Stimulated activated CD4-positive, alpha-beta T cell treated with anti-CD3 and anti-CD28 coated beads, Interleukin-1b, Interleukin-23, amount 100 ng/mL, for 1 hour (primary cell): ENCODE data around the gene MARCHF3.
"Not testable (repeated sequence)": the region's sequence is repeated elsewhere in the genome, so short reads cannot be mapped to it uniquely, and the experiment has no call there.

Source experiments
- DNase-seq, 2 donors: peaks; one replicate each; pipeline ENCODE4 v3.0.0-alpha.2; 2020; ENCODE audit warnings: low read depth in 2 of 2

MARCHF3 gene, protein sequence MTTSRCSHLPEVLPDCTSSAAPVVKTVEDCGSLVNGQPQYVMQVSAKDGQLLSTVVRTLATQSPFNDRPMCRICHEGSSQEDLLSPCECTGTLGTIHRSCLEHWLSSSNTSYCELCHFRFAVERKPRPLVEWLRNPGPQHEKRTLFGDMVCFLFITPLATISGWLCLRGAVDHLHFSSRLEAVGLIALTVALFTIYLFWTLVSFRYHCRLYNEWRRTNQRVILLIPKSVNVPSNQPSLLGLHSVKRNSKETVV

DNA sequence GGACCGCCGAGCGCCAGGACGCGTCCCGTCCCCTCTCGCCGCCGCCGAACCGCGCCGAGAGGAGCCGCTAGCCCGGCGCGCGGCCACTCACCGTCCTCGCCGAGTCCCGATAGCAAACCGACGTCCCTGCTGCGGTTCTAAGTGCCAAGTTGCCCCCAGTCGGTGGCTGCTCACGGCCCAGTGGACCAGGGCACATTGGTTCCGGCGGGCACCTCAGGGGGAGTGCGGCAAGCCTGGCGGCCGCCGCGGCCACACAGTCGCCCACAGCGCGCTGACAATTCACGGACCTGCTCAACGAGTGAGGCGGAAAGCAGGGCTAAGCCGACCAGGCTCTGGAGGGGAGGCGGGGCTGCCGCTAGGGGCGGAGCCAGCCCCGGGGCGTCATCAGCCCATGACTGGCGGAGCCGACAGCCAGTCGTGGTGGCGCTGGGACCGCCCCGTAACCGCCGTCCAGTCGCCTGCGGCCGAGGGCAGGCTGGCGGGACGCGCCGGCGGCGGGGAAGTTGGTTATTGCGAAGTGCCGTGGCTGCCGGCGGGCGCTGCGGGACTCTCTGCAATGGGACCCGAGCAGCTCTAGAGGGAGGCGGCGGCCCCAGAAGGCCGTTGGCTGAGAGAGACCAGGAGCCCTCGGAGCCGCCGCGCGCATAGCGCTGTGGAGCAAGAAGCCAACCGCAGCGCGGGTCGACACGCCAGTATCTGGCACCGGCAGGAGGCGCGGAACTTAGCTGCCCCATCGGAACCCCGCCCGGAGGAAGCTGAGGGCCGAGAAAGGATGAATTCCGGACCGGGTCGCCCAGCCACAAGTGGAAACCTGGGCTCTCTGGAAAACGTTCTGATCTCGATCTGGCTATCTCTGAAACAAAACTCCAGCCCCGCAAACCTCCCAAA lies at the start of gene MARCHF3:
MARCHF3 (minus strand) TSS at position 300 of the 888 bp plus-strand sequence. CDS start 112,387 bp downstream, outside the sequence.
- DNase-seq = peak; percentile 81 to 89

DNA sequence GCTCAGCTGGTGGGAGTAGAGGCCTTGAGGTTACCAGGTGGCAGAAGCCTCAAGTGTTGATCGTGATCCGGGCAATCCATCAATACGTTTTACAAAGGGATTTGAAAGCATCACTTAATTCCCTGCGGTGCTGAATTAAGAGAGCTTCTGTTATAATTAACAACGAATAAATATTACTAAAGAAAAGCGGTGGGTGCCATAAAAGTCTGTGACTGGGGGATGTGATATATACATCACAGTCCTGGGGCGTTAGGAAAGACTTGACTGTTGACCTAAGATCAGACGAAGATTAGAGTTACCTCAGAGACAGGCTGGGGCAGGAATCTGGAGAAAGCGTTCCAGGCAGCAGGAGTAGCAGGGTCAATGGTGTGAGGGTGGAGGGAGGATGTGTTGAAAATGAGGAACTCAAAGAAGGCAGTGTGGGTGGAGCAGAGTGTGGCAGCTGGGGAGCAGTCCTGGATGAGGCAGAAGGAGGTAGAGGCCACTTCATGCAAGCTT lies 49.7 kb upstream of the MARCHF3 start:
- DNase-seq = no peak

DNA sequence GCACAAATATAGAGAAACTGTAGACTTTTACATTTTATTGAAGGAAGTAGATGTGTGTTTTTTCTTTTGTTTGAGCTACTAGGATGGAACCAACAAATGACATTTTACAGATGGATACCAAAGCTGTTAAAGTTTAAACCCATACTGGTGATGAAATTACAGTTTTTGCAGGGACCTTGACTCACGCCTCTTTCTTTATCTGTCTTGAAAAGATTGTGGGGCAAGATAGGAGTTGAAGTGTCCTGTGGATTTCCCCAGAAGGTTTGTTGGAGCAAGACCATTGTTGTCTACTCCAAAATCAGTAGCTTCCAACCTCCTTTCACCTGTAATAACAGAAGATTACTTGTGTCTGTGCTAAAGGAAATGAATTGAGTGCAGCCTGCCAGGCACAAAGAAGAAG lies 47.0 kb upstream of the MARCHF3 start:
- DNase-seq = no peak

DNA sequence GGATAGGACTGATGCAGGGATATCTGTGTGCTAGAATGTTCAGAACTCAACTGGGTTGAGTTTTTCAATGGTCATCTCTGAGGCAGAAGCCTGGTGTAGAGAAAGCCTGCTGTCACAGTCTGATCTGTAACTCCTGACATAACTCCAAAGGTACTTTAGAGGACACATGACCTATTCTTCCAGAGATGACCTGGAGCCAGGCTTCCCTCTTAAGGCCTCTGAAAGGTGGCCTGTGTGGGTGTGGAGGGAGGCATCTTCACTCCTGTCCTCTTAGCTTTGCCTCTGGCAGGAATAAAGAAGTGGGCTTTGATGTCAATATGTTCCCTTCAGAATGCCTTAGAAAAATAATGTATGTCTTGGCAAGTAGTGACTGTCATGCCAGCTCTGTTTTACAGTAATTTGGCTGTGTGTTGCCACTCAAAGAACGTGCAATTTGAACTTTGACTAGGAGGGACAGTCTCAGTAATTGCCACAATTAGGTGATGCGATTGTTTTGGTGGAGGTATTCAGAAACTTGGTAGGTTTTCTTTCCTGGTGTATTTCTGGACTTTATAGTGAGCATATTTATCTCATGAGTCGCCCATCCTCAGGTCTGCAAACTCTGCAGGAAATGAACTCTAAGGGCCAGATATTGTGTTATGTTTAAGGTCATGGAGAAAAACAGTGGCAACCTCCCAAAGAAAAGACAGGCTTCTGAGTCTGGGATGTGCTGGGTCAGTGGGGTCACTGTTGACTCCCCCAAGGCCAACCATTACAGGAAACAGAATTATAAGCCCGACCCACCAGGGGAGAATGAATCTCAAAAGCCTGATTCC lies 46.2 kb upstream of the MARCHF3 start:
- no peak for DNase-seq

DNA sequence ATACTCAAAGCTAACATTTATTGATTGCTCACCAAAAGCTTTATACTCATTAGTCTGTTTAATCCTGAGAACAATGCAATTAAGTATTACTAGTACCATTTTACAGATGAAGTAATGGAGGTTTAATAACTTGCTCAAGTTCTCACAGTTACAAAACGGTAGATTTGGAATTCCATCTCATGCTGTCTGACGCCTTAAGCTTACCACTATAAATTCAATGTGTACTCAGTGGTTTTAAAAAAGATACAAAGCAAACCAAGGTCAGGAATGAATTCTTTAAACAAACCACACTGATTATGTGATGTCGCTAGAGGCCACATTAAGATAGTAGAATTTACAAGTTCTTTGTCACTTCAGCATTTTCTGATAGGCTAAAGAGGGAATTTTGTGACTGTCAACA lies 44.1 kb upstream of the MARCHF3 start:
- DNase-seq = no peak

DNA sequence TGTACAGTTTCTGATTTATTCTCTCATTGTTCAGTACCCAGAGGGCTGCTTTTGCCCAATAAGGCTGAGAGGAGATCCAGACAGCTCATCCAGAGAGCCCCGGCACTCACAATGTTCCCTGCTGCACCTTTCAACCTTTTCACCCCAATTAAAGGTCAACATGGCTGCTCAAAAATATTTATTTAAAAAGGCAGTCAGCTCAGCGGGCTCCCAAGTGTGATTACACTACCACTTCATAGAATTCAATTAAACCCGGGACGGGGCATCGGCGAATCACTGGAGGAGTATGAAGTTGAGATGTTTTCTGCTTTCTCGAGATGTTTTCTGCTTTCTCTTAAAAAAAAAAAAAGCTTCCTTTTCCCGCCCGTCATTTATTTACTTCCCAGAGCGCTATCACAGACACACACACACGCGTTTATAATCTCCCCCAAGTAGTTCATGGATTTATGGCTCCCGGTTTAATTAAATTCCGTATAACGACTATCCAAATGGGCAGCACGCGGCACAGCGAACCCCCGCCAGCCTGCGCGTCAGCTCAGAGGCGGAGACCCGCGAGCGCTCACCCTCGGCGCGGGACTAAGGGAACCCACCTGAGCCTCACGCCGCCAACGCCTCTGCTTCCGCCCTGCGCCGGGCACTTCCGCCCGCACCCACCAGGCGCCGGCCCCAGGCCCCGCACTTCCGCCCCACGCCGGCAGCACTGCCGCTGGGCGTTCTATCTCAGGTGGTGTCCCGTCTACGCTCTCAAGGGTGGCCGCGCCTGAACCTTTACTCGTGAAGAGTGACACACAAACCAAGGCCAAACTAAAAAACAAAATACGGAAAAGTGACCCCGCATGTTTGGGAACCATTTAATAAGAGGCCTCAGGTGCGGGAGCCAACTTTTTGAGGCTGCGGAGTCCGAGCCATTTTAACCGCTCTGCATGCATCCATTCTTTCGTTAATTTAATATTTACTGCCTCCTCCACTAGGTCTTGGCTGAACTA lies 42.8 kb upstream of the MARCHF3 start, which contains the start of gene C5orf63:
C5orf63 (minus strand) TSS at position 642 of the 986 bp plus-strand sequence. CDS start 14,507 bp downstream, outside the sequence.
- peak; percentile 40 to 44 for DNase-seq

DNA sequence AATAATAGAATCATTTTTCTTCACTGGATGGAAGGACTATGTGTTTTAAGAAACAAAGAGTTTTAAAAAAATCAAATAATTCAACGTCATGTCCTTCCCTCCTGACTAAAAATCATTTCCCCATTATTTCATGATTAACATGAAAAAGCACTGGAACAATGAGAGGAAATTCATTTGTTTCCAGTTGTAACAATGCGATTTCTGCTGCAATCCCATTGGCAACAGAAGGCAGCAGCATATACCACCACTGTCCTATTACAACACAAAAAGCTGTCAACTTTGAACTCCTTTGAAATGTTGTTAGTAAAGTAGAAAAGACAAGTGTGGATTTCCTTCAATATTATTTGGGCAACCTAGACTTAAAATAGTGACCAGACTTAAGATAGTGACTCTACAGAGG lies 39.9 kb upstream of the MARCHF3 start:
- no peak for DNase-seq

DNA sequence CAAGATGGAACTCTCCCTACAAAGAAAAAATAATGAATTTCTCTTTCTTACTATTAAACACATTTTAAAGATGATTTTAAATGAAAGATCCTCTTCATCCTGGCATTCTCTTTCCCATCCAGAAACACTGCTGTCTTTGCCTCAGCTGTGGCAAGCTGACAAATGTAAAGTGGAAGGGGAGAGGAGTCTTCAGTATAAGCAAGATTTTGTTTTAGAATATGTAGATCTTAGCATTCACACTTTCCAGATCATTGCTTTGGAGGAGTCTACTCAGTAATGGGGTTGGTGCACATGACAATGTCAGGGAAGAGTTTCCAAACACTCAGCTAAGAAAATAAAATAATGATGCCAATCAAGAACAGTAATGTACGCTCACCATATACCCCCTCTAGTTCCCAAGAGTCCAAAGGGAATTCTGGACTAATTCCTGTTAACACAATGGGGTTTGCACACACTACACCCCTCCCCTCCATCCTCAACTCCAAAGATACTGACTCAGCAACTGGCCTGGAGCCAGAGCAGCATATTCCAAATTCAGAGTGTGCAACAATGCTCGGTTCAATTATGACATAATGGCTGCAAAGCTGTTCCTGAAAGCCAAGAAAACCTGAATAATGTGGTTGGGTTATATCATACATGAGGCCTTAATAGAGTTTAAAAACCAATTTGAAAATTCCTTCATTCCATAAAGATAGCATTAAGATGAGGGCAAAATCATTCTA lies 38.3 kb upstream of the MARCHF3 start:
- DNase-seq = no peak

DNA sequence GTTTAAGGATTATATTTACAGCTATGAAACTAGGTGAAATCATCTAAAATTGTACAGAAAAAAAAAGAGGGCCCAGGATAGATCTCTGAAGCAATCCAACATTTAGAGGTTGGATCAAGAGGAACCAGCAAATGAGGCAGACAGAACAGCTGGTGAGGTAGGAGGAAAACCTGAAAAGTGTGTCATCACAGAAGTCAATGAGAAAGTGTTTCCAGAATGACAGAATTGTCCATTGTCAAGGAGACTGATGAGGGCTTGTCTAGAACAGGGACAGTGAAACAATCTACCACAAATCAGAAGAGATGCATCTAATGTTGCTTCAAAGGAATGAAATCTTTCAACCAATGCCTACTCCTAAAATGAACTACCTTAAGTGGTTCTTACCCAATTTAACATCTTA lies 36.4 kb upstream of the MARCHF3 start:
- DNase-seq = no peak

DNA sequence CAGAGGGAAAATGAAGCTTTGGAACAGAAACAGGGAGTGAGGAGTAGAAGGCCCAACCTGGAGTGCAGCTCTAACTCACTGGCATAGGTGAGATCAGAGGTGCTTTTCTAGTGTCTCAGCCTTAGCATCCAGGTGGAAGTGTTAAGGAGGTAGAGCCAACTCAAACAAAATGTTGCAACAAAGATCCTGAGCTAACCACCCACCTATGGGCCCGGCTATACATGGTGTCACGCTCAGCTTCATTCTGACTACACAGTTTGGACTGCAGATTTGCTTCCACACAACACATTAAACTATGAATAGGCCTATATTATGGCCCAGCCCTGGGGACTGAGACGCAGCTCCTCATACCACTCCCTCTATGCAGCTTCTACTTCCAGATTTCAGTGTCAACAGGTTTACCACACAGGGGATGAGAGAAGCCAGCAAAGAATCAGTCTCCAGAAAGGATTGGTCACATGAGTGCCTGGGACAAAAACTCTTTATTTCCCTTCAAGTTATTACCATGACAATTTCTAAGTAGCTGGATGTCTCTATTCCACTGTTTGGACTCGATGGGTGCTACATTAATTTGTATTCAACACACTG lies 34.0 kb upstream of the MARCHF3 start:
- no peak for DNase-seq

DNA sequence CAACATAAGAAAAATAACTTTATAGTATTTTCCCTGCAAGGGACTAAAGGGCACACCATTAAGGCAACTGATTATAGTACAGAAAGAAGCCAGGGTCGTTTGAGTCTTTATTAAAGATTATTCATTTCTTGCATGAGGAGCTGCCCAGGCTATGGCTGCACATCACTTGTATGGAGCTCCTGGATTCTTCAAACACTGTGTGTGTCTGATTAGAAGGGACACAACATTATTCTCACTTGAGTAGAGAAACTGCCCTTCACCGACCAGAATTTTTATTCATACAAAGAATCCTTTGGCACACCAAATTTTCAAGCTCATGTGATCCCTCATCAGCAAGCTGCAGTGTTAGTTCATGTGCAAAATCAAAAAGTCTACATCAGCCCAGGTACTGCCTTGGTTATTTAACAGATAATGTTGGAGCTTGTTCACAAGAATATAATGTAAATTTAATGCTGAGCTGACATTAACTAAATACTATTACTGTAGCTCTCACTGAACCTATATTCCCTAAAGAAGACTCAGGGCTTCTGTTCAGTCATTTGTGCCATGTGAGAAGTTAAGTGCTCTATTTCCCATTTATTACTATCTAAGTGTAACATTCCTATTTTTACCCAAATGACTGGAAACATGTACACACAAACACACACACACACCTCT lies 33.0 kb upstream of the MARCHF3 start:
- no peak for DNase-seq

DNA sequence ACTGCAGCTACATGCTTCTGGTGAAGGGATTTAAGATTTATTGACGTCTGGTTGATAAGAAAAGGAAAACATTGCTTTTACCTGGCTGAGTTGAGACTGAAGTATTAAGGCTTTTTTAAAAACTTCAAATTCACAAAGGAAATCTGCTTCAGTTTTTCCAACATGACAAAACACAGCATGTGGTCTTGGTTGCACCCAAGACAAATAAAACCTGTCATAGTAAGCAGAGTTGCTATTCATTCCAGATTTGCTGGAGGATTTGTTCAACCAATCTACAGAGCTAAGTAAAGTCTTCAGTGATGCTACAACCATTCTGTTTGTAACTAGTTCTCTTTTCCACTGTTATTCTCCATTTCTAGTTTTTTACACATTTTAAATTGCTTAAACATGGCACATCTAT lies 31.6 kb upstream of the MARCHF3 start:
- DNase-seq = no peak

DNA sequence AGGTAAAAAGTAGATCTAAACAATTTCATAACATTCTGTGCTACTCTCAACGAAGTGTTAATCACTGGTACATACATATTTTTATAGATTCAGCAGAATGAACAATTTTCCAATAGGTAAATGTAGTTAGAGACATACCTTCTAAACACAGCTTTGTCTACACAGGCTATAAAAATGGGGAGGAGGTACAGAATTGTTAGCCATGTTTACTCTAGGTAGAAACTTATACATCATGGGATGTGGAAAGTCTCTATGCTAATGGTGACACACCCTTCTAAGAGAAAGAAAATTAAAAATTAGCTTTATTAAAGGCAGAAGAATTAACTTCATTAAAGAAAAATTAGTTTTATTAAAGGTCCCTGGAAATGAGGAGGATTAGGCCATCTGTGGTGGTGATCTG lies 31.2 kb upstream of the MARCHF3 start:
- no peak for DNase-seq

DNA sequence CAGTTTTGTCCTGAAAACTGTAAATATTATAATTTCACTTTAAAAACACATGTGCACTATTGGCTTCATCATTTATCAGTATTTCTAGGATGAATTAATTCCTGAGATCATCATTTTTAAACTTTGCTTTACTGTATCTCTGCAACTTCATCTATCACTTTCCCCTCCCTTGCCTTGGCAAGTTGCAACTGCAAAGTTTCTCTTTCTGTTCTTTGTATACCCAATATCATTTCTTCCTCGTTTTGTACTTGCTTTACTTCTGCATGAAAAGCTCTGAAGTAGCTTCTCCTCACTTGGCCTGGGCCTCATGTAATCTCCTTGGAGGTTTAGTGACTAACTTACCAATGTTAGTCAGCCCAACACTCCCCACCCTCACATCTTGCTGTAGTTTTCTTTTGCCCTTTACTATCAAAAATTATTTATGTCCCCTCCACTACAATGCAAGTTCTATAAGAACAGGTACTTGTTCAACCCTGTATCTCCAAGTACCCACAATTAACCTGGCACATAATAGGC lies 30.2 kb upstream of the MARCHF3 start:
- no peak for DNase-seq

DNA sequence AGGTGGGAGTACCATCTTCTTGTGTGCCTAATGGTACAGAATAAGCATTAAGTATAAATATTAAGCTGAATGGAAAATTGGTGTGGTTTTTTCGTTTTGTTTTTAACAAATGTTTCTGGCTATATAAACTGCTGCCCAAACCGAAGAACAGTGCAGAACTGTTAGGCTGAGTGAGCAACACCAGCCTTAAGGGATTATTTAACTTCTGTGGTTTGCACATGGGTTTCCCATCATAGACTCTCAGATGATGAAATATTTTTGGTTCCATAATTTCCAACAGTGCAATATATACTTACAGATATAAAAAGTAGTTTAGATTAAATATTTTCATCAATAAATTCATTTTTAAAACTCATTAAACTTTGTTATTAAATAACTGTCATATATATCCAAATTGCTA lies 26.5 kb upstream of the MARCHF3 start:
- DNase-seq = no peak

DNA sequence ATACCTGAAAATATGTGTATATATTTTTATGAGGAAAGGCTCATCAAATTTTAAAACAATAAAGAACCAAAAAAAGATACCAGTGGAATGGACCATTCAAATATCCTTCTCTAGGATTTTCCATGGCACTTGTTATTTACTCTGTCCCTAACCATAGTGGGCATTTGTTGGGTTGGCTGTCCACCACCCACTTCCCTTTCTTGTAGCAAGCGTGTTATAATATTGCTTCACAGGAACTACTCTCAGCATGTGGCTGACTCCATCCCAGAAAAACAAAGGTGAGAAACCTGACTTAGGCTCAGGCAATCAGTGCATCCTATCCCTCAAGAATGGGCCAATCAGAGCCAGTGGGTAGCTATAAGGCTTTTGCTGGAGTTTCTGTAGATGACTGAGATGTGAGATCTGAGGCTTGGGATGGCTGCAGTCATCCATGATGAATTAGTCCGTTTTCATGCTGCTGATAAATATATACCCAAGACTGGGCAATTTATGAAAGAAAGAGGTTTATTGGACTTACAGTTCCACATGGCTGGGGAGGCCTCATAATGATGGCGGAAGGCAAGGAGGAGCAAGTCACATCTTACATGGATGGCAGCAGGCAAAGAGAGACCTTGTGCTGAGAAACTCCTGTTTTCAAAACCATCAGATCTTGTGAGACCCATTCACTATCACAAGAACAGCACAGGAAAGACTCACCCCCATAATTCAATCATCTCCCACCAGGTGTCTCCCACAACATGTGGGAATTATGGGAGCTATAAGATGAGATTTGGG lies 25.7 kb upstream of the MARCHF3 start:
- no peak for DNase-seq

DNA sequence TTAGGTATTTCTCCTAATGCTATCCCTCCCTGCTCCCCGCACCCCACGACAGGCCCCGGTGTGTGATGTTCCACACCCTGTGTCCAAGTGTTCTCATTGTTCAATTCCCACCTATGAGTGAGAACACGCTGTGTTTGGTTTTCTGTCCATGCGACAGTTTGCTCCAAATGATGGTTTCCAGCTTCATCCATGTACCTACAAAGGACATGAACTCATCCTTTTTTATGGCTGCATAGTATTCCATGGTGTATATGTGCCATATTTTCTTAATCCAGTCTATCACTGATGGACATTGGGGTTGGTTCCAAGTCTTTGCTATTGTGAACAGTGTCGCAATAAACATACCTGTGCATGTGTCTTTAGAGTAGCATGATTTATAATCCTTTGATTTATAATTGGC lies 23.2 kb upstream of the MARCHF3 start:
- DNase-seq = not testable (repeated sequence)

DNA sequence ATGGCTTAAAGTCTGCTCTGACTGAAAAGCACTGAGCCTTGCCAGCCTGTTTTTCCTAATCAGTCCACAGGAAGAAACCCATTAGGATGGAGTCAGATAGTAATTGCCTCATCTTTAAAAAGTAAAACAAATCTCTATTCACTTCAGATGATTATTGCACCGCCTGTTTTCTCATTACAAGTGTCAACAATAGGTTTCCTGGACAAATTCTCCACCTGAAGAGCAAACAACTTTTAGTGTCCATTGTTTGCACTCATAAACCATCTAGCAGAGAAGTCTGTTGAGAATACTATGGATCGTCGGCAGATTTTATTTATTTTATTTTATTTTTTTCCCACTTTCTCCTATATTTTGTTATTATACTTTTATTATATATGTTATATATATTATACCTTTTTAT lies 22.7 kb upstream of the MARCHF3 start:
- DNase-seq = no peak
